GM18909 (cell line): Measurements from ENCODE around the gene CYP4F3.
"Not testable (repeated sequence)": the region's sequence is repeated elsewhere in the genome, so short reads cannot be mapped to it uniquely, and the experiment has no call there.

Experiments used
- ATAC-seq: cut with Tn5 transposase; IDR thresholded peaks from one replicate; pipeline ENCODE4 v1.9.1; 2021; ENCODE audit warnings: mild to moderate bottlenecking; ENCODE audit not compliant: unreplicated experiment, poor library complexity

Gene CYP4F3

GRCh38 chr19:15666186-15666585 lies 25.5 kb downstream of the CYP4F3 start:
- ATAC-seq: no peak

GRCh38 chr19:15666883-15667282 lies 26.2 kb downstream of the CYP4F3 start:
- ATAC-seq: no peak

GRCh38 chr19:15669440-15669839 lies 28.7 kb downstream of the CYP4F3 start:
- no peak for ATAC-seq

- ATAC-seq: no peak
These were observed 29.2 kb downstream of the CYP4F3 start for GRCh38 chr19:15669891-15670290.

GRCh38 chr19:15671237-15671821 lies 30.6 kb downstream of the CYP4F3 start:
- no peak for ATAC-seq

GRCh38 chr19:15671891-15672579 lies 31.3 kb downstream of the CYP4F3 start:
- no peak for ATAC-seq

GRCh38 chr19:15672580-15673175 lies 32.0 kb downstream of the CYP4F3 start, which contains the start of gene CYP4F12:
TSS of gene CYP4F12 (plus strand) at chr19:15673087. CDS start at chr19:15673530, 443 bp downstream.
- no peak for ATAC-seq

- ATAC-seq: no peak
These were observed 32.5 kb downstream of the CYP4F3 start for GRCh38 chr19:15673176-15673654.

GRCh38 chr19:15675560-15675959 lies 34.9 kb downstream of the CYP4F3 start:
- ATAC-seq: no peak

GRCh38 chr19:15679089-15679488 lies 38.4 kb downstream of the CYP4F3 start:
- ATAC-seq: no peak

- ATAC-seq: not testable (repeated sequence)
These were observed 39.2 kb downstream of the CYP4F3 start for GRCh38 chr19:15679865-15680264.

GRCh38 chr19:15680478-15681322 lies 40.0 kb downstream of the CYP4F3 start:
- ATAC-seq: no peak

GRCh38 chr19:15683411-15683810 lies 42.7 kb downstream of the CYP4F3 start:
- no peak for ATAC-seq

GRCh38 chr19:15684828-15685227 lies 44.1 kb downstream of the CYP4F3 start:
- ATAC-seq: no peak

- ATAC-seq: no peak
These were observed 56.0 kb downstream of the CYP4F3 start for GRCh38 chr19:15696654-15697194.

- ATAC-seq: no peak
These were observed 61.2 kb downstream of the CYP4F3 start for GRCh38 chr19:15701757-15702533.

GRCh38 chr19:15702534-15702930 lies 61.8 kb downstream of the CYP4F3 start:
- no peak for ATAC-seq
